ENCODE measurements around the gene CCDC88A.
"Not testable (repeated sequence)": the region's sequence is repeated elsewhere in the genome, so short reads cannot be mapped to it uniquely, and the experiment has no call there.

The CCDC88A gene

GRCh38 chr2:55301277-55301676, 118.4 kb downstream of the CCDC88A start:
- POLR2A ChIA-PET, result no interaction called here
- TF ChIP-seq, protein P1, sequence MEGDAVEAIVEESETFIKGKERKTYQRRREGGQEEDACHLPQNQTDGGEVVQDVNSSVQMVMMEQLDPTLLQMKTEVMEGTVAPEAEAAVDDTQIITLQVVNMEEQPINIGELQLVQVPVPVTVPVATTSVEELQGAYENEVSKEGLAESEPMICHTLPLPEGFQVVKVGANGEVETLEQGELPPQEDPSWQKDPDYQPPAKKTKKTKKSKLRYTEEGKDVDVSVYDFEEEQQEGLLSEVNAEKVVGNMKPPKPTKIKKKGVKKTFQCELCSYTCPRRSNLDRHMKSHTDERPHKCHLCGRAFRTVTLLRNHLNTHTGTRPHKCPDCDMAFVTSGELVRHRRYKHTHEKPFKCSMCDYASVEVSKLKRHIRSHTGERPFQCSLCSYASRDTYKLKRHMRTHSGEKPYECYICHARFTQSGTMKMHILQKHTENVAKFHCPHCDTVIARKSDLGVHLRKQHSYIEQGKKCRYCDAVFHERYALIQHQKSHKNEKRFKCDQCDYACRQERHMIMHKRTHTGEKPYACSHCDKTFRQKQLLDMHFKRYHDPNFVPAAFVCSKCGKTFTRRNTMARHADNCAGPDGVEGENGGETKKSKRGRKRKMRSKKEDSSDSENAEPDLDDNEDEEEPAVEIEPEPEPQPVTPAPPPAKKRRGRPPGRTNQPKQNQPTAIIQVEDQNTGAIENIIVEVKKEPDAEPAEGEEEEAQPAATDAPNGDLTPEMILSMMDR (IDR thresholded peaks at IDR 0.05; ENCODE audit: control extremely low read depth, extremely low read depth, low read depth, missing control alignments), result no peak
- CTCF ChIA-PET, result no interaction called here
- DNase-seq (ENCODE audit: extremely low spot score), result no peak

DNA sequence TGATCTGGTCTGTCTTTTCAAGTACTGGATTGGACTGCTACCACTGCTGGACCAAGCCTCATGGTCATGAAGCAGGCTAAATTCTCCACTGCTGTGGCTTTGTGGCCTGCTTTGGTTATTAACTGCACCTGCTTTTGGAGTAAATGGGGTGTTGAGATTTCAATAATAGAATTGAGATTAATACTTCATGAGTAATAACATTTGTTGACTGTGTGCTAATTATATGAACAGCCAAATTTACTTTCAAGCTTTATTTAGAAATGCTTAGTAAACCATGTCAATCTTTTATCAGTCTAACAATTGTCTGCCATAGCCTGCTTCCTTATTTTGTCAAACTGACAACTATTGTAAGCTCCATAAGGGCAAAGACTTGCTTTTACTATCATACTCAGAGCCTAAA, 123.3 kb downstream of the CCDC88A start:
- ChIA-PET CTCF (interaction anchor here (1.4 to 2.5 kb wide), 4 partner anchors 8 to 14 kb away, joined by 3 to 16 read pairs (median 6); no protein-coding TSS in a partner anchor), POLR2A (no interaction called here)
- TF ChIP-seq, protein P1 (IDR thresholded peaks at IDR 0.05; ENCODE audit: control extremely low read depth, extremely low read depth, low read depth, missing control alignments), result no peak
- no peak for DNase-seq (ENCODE audit: extremely low spot score)

DNA sequence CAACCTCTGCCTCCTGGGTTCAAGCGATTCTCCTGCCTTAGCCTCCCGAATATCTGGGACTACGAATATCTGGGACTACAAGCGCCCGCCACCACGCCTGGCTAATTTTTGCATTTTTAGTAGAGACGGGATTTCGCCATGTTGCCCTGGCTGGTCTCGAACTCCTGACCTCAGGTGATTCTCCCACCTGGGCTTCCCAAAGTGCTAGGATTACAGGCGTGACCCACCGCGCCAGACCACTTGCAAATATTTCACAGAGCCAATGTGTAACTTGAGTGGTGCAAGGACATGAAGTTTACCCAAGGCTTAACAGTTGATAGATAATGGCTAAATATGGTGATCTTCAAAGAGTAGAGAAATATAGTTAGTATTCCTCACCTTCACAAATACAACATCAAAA, 136.6 kb downstream of the CCDC88A start:
- CTCF ChIA-PET, result interaction anchor here (1.0 kb wide), 1 partner anchor 236 kb away, joined by 3 read pairs; no protein-coding TSS in a partner anchor
- POLR2A ChIA-PET, result no interaction called here
- TF ChIP-seq, protein P1 (IDR thresholded peaks at IDR 0.05; ENCODE audit: control extremely low read depth, extremely low read depth, low read depth, missing control alignments), result no peak
- DNase-seq (ENCODE audit: extremely low spot score), result no peak

DNA sequence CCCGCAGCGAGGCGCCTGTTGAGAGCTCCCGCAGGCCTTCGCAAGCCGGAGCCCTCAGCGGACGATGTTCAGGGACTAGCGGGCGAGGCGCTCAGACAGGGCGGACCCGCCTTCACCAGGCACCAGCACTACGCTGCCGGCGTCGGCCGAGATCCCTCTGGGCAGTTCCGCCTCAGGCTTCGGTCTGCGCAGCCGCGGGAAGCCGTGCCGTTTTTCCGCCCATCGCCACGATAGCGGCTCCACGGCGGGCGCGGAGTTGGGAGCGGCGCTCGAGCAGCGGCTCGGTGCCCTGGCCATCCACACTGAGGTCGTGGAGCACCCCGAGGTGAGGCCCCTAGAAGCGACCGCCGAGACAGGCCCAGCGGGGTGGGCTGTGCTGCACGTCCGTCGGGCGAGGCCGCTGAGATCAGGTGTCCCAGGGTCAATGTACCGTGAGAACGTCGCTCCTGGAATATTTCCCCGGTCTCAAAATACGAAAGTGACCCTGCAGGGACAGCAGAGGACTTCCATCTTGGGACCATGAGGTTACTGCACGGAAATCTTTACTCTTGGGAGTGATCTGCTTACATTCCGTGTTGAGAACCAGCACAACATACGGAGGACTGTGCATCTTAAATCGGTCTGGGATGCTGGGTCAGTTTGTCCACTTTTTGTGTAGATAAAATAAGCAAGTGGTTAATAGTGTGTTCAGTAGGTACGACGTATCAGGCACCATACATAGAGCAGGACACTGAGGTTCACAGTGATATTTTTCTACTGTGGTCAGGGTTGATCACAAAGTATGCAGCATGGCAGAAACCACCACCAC, 137.3 kb downstream of the CCDC88A start:
- CTCF ChIA-PET, result no interaction called here
- DNase-seq (ENCODE audit: extremely low spot score), result peak; percentile 90
- TF ChIP-seq, protein P1 (IDR thresholded peaks at IDR 0.05; ENCODE audit: control extremely low read depth, extremely low read depth, low read depth, missing control alignments), result no peak
- POLR2A ChIA-PET, result no interaction called here

GRCh38 chr2:55280851-55281546, 138.7 kb downstream of the CCDC88A start:
- POLR2A ChIA-PET; DNase-seq (ENCODE audit: extremely low spot score): not testable (repeated sequence)
- CTCF ChIA-PET, result interaction anchor here (1.1 kb wide), 1 partner anchor 12 kb away, joined by 4 read pairs; the partner anchor contains the start of gene MTIF2

GRCh38 chr2:55279859-55280424, 139.7 kb downstream of the CCDC88A start:
- CTCF ChIA-PET; DNase-seq (ENCODE audit: extremely low spot score); POLR2A ChIA-PET: not testable (repeated sequence)

- POLR2A ChIA-PET; DNase-seq (ENCODE audit: extremely low spot score); CTCF ChIA-PET: not testable (repeated sequence)
Observed at GRCh38 chr2:55279214-55279835, 140.3 kb downstream of the CCDC88A start.

DNA sequence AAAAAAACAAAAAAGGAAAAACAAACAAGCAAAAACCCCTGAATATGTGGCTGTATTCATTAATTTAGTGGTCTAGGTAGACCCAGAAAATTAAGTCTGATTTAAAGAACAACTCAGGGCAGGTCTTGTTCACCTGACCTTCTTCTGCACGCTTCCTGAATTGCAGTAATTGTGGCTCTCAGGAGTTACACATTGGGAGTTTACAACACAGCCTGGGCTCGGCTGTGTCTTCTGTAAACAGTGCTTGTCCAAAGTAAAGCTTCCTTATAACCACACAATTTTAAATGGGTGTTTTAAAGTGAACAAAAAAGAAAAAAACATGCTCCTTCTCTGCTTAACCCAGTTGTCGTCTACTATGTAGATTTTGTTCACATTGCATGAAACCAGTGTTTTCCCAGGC, 142.3 kb downstream of the CCDC88A start:
- DNase-seq (ENCODE audit: extremely low spot score), result no peak
- ChIA-PET POLR2A (no interaction called here), CTCF (interaction anchor here (1.4 kb wide), 1 partner anchor 11 kb away, joined by 3 read pairs; no protein-coding TSS in a partner anchor)
- TF ChIP-seq, protein P1 (IDR thresholded peaks at IDR 0.05; ENCODE audit: control extremely low read depth, extremely low read depth, low read depth, missing control alignments), result no peak

GRCh38 chr2:55274346-55274745, 145.3 kb downstream of the CCDC88A start:
- DNase-seq (ENCODE audit: extremely low spot score); POLR2A ChIA-PET: not testable (repeated sequence)
- CTCF ChIA-PET, result interaction anchor here (1.0 kb wide), 1 partner anchor 51 kb away, joined by 3 read pairs; no protein-coding TSS in a partner anchor
